Activated CD8-positive, alpha-beta memory T cell treated with anti-CD3 and anti-CD28 coated beads for 4 hours (primary cell): Measurements from ENCODE around the gene USH1C.
A peak's percentile ranks its signal among the peaks of the same experiment; 100 is the strongest.

Source experiments
- DNase-seq, 2 donors: peaks; one replicate each; pipeline ENCODE4 v3.0.0-alpha.2; 2020; ENCODE audit warnings: low read depth in 2 of 2

Gene USH1C

DNA sequence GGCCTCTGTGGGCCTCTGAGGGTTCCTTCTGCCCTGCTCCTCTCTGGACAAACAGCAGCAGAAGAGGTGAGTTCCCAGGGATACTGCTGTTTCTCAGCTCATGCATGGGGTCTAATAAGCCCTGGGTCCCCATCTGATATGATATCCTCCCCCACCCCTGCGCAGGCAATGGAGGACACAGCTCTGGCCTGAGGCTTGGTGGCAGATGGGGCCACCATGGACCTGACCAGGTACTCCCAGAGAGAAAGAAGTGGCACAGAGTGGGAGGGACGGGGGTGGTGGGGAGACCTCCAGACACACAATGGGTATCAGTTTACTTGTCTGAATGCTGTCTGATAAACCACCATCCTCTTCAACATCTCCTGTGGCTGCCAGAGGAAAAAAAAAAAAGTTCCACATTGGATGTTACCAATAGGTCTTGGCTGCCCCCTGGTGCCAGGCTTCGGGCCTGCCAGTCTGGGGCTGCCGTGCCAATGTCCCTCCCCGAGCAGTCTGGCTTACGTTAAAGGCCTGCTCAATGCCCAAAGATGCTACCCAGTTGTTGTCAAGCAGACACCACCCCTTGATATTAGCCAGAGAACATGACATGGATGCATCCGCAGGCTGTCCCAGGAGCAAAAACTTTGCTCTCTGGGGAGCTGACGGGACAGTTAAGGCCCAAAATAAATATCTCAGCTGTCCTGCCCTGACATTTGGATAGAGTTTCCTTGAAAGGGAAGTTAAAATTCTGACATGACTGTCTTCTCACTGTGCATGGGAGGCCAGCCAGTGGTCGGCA is 39.7 kb downstream of the USH1C start:
- DNase-seq: peak; percentile 49 to 56

DNA sequence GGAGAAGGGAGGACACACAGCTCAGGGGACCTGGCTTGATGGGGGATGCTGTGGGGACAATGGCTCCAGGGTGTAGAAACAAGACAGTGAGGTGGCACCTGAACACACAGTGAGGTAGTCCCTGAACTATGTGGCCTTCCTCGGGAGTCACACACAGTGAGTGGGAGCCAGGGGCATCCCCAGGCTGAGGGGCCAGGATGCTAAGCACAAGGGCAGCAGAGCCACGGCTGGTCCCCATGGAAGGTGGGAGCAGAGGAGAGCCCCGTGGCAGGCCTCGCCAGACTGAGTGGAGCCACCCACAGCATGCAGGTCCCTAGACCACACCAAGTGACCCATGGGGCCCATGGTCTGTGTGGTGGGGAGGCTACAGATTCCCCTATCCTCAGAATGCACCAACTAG is 41.6 kb downstream of the USH1C start:
- no peak for DNase-seq

DNA sequence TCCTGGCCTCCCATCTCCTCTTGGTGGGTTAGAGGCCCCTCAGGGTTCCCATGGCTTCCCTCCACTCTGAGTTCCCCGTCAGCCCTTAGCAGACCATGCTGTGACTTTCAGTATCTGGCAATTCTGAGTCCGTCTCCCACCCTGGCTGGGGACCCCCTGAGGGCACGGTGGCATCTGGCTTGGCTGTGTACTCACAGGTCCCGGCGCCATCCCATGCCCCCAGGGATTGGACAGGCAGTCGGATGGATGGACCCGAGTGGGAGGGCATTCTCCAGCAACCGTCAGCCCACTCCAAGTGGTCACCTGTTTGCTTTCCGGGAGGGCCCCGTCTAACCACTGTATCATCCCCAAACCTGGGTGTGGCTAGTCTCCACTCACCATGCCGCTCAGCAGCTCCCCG is 43.5 kb downstream of the USH1C start:
- no peak for DNase-seq

DNA sequence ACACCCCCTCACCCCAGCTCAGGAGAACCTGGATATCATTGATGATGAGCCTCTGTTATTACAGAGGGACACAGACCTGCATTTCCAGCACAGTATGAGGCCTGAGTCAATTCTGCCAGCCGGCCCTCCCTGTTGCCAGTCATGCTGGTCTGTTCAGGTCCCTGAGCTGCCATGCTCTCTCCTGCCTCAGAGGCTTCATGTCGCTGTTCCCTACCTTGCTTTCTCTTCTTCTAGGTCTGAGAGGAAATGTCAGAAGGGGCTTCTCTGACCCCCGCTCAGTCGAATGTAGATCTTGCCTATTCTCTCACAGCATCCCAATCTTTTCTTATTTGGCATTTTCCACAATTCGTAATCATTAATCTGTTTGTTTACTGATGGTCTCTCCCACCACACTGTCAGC is 45.7 kb downstream of the USH1C start:
- no peak for DNase-seq

DNA sequence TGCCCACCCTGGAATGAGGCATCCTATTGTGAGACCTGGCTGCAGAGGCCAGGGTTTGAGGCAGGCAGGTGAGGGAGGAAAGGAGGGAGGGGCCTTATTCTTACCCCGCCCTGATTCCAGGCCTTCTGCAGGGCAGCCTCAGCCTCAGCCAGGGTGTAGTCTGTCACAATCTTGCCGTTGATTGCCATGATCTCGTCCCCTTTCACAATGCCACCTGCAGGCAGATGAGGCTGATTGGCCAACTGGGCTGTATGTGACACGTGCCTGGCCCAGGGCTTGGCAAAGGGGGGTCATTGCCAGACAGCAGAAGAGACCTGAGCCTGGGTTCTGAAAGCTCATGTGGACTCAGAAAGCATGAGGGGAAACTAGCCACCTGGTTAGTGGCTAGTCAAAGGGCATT is 46.2 kb downstream of the USH1C start:
- no peak for DNase-seq

DNA sequence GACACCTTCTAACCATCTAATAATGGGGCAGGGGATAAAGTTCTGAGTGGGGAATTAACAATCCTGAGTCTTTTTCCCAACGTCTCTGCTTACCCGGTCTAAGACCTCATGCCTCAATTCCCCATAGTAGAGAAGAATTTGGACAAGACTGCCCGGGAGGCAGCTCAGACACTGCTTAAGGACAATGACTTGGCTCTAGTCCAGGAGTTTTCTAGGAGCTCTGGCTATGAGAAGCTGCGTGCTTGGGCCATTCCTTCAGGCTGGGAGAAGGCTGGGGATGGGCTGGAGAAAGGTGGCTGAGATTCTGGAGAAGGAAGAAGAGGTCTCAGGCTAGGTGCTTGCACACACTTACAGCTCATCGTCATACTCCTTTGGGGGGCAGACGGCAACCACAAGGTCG is 47.8 kb downstream of the USH1C start:
- no peak for DNase-seq

DNA sequence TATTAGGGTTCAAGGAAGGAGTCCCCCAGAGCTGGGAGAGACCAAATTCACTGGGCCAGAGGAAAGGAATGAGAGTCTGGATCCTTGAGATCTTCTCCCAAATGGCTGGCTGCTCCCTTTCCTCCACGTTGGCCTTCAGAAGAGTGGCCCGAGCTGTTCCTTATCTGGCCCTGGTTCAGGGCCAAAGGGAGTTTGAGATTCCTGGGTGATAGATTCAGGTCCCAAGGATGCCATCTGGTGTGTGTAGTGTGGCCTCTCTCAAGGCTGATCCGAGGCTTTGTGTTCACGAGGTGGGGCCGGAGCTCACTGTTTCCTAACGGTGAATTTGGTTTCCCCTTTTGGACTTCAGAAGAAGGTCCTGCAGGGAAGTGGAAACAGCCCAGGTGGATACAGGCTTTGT is 50.2 kb downstream of the USH1C start:
- no peak for DNase-seq

DNA sequence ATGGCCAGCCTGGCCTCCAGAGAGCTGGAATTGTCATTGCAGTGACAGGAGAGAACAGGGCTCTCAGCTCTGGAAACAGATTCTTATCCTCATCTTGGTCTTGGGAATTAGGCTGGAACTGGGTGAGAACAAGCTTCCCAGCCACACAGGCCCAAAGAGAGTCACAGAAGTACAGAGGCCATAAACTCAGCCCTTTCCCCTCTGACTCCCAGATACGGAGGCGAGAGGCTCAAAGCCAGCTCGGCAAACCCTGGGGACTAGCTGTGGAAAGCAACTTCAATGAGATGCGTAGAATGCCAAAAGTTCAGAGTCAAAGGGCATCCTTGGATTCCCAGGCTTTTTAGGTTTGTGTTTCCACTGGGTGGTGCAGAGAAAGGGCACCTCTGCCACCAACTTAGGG is 53.3 kb downstream of the USH1C start:
- DNase-seq: no peak

DNA sequence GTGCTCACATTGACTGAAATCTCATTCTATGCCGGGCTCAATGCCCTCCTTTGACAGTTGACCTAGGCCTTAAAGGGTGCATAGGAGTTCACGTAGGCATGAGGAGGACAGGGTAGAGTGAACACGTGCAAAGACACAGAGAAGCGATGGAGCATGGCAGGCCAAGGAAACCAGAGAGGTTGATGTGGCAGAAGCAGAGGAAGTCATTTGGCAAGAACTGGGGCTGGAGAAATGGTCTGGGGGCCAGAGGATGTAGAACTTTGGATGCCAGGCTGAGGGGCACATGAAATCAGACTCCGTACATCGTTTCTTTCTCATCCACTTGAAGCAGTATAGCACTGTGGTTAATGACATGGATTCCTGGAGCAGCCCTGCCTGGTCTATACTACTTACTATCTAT is 54.0 kb downstream of the USH1C start:
- no peak for DNase-seq

DNA sequence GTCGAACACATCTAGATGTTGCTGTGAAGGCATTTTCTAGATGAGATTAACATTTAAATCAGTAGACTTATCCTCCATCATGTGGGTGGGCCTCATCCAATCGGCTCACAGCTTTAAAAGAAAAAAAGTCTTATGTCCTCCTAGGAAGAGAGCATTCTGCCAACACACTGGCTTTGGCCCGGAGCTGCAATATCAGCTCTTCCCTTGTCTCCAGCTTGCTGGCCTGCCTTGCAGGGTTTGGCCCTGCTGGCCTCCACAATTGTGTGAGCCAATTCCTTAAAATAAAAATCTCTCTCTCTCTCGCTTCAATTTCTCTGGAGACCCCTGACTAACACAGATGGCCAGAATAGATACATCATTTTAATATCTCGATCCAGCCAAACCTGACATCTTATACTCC is 54.5 kb downstream of the USH1C start:
- no peak for DNase-seq

DNA sequence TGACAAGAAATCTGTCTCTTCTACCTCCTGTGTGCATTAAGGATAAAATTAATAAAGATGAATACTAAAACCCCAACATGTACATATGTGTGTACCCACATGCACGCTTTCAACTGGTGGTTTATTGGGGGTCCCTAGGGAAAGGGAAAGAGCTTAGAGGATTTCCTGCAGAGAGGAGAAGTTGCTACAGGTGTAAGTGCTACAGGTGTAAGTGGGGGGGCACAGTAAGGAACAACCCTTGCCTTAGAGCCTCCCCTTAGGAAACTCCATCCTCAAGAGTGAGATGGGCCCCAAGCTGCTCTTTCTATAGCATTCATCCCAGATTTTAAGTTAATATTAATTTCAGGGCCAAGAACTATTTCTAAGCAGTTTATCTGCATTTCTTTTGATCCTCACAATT is 55.7 kb downstream of the USH1C start:
- DNase-seq: no peak

DNA sequence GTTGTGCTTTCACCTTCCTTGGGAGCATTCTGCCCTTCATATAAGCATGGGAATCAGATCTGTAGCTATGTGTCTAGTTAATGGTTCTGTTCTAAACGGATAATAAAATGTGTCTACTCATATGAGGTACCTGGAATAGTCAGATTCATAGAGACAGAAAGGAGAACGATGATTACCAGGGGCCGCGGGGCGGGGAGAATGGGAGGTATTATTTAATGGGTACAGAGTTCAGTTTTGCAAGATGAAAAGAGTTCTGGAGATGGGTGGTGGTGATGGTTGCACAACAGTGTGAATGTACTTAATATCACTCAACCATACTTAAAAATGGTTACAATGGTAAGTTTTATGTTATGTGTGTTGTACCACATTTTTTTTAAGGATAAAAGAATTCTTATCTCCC is 57.6 kb downstream of the USH1C start:
- DNase-seq: no peak

DNA sequence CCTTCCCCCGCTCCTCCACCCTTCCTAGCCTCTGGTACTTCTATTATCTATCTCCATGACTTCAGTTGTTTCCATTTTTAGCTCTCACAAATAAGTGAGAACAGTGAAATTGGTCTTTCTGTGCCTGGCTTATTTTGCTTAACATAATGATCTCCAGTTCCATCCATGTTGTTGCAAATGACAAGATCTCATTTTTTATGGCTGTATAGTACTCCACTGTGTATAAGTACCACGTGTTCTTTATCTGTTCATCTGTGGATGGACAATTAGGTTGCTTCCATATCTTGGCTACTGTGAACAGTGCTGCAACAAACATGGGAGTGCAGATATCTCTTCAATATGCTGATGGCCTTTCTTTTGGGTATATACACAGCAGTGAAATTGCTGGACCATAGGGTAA is 60.7 kb downstream of the USH1C start:
- no peak for DNase-seq

DNA sequence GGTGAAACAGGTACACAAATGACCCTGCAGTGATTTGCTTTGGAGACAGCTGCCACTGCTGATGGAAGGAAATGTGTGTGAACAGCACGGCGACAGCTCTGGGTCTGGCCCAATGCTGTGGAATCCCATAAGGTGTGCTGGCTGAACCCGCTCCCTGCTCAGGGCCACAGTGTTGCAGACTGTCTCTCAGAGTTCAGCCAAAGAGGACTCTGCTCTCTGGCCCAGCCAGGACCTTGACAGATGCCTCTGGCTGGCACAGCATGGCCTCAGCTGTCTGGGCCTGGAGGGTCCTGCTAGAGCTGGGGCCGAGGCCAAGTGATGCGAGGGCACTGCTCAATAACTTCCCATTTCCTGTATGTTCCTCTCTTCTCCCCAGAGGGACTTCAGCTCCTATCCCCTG is 62.3 kb downstream of the USH1C start:
- no peak for DNase-seq

DNA sequence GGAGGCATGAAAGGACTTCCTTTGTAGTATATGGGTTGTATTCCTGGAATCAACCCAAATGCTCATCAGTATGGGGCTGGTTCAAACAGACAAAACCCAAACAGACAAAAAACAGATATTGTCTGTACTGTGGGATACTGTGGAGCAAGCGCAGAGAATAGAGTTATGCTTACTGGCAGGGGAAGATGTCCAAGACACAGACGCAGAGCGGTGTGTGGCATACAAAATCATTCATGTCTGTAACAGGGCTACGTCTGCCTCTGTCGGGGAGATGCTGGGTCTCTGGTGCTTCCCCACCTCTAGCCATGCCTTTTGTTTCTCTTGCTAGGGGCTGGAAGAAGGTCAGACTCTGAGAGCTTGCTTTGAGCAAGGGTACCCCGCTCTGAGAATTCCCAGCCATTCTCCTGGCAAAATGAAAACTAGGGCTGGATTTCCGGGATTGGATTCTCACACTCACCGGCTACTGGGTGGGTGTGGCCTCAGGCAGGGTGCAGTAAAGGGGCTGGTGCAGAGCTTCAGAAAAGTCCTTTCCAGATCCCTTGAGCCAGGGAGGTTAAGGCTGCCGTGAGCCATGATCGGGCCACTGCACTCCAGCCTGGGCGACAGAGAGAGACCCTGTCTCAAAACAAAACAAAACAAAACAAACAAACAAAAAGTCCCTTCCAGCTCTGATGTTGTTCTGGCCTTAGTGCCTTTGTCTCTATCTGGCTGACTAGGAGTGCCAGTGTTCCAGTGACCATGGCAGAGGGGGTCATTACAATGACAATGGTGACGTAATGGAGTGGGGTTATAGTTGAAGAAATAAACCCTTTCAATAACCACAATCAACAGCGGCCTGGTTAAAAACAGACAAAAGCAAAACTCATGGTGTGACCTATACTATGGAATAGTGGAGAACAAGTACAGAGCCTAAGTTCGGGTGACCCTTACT is 64.7 kb downstream of the USH1C start:
- DNase-seq: no peak

DNA sequence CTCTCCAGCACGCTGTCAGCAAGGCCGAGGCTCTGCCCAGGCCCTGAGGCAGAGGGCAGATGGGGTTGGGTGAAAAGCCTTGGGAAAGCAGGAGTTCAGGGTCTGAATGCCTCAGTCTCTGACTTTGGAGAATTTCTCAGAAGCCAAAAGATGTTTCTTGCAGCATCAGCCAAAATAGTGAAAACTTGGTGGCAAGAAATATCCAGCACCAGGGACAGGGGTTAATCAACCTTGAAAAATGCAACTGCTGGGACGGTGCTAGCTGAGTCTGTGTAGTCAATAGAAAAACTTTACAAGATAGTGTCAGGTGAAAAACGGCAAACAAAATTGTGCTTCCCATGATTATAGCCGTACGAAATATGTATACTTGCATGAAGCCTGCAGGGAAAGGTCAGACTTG is 66.1 kb downstream of the USH1C start:
- no peak for DNase-seq

DNA sequence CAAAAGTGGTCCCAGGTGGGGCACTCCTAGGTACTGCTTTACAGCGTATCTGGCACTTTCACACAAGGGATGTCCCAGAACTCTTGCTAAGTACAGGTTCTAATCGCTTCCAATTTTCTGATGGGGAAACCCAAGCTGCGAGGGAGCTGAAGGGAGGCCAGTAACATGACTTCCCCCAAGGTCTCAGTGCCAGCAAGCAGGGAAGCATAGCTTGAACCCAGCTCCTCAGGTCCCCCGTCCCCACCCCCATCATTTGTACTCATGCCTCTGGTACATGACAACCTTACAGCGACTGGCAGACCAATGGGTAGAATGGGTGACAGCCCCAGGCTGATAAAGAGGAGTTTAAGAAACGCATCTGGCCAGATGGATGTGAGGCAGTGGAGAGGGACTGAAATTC is 66.9 kb downstream of the USH1C start:
- no peak for DNase-seq

DNA sequence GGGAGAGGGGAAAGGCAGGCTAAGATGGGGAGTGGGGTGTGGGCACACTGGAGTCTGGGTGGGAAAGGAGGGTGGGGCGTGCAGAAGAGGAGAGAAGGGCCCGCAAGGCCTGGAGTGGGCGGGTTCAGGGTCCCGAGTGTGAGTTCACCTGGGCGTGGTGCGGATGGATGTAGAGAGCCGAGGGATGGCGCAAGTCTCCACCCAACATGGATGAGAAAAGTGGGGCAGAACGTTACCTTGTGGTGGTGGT is 67.2 kb downstream of the USH1C start:
- DNase-seq: no peak

DNA sequence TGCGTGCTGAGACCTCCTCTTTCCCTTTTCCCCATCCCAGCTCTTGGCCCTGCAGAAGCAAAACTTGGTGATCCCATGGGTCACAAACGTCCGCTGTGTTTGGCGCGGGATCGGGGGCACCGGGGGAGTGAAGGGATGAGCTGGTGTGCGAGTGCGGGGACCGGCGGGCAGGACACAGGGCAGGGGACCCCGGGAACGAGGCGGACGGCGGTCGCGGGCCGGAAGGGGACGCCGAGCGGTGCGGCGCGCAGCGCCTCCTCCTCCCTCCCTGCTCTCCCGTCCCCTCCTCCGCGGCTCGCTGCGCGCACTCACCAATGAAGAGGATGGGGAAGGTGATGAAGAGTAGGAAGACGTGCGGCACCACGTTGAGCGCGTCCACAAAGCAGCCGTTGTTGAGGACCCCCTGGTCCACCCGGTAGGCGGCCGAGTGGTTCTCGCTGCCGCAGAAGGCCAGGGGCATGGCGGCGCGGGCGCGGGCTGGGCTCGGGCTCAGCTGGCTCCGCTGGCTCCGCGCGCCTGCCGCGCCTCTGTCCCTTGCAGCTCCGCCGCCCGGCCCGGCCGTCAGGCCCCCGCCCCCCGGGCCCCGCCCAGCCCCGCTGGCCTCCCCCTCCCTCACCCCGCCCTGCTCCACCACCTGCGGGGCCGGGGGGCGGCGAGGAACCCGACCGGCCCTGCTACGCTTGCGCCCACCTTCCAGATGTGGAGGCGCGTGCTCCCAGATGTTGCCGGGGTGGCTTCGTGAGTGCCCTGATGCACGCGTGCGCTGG is 67.7 kb downstream of the USH1C start, which contains the start of gene ABCC8:
TSS of gene ABCC8 (minus strand) at position 529 of the 767 bp plus-strand sequence. CDS start at position 460, 69 bp downstream.
- no peak for DNase-seq

DNA sequence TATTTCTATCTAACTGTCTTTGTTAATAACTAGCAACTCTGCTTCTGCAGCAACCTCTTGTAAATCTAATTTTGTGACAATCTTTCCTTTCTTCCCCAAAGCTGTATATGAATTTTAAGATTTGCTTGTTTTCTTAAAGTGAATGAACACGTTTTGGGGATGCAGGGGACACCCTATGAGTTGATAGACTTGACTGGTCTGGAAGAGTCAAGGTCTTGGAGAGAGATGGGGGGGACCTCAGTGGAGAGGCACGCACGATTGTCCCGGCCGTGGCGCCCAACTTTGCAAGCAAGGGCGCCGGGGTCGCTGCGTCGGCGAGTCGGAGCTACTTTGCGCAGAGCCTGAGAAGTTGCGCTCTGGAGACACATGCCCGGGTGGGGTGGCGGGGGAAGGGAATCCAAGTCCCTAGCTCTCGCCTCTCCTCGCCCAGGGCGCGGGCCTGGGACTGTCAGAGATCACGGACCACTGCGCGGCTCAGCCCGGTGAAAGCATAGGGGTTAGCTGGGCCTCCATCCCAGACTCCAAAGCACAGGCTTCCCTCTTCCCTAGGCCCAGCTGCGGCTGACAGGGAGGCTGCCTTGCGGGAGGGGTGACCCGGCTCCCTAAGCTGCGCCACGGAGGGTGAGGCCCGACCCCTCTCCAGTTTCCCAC is 68.4 kb downstream of the USH1C start:
- no peak for DNase-seq

DNA sequence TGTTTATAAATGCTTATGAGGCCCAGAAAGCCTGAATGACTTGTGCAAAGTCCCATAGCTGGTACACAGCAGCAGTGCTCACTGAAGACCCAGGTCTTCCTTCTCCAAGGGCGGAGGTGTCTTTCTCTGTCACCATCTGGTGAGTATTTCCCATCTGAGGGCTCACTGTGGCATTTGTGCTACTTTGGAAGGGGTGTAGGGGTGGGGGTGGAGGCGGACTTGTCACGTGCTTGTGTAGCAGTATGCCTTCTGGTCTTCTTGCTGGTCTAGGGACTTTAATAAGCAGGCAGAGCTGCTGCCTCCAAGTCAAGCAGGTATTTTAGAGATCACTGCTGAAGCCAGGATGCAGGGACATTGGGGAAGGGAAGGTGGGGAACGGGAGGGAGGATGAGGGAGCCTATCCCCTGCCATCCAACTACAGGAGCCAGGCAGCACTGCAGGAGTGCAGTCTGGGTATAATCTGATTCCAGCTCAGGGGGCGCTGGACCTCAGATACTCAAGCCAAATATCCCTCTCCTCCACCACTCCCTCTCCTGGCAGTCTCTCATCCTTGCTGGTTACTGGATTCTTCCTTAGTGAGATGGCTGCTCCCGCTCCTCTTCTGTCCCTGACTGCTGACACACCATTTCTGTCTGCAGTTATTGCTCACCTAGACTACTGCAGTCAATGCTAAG is 71.0 kb downstream of the USH1C start:
- DNase-seq: no peak

DNA sequence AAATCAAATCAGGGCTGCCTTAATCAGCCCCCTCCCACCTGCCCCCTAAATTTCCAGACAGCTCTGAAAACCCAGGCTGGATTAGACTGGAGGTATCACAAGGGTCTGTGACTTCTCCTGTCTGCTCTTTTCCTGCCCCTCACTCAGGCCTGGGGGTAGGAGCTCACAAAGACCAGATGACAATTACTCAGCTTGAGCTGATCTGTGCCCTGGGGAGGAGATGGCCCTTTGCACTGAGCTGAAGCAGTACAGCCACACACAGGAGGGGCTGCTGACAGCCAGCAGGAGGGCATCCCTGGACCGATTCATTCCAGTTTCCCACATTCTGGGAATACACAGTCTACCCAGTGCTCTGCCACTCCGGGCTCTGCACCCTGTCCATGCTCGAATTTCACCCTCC is 71.7 kb downstream of the USH1C start:
- no peak for DNase-seq
